Peyer's patch (tissue), 4 donors: ENCODE results near the gene FAM187B.

Source experiments
- POLR2A ChIP-seq, 2 donors: fragments of 450-650 bp; IDR thresholded peaks; one replicate each; pipeline ENCODE4 v1.5.1; 2017; ENCODE audit warnings: antibody characterized with exemption in 2 of 2, mild to moderate bottlenecking in 2 of 2, moderate library complexity in 2 of 2
- TF ChIP-seq, protein P1 (sequence below), 6 experiments: fragments of 450-650 bp in 4 of 6; fragments of 200-600 bp in 2 of 6; sonication (generic) in 1 of 6; IDR thresholded peaks; one replicate each; pipeline ENCODE4 v1.5.1; 2017 to 2019; ENCODE audit warnings: antibody characterized with exemption in 6 of 6, mild to moderate bottlenecking in 3 of 6, moderate library complexity in 1 of 6

DNA sequence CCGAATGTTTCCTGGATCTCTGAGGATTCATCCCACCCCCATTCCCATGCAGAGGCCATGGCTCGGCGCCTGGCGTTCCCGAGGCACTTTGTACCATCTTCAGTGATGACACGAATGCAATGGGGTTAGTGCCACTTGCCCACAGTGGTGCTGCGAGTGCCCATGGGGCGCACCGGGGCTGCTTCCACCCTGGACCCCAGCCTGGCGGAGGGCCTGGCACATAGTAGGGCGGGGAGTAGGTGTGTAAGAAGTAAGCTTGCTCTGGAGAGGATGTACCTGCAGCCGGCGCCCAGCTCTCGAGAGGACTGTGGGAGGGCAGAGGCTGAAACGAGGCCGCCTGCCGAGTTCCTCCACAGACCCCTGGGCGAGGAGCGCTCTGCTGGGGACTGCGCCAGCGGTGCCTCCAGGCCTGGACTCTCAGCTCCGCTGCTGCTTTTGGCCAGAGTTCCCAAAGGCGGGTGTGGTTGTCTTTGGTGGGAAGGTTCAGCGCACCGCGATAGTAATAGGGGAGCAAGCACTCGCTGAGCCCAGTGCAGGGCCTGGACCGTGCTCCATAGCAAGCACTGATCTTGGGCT is 48.3 kb upstream of the FAM187B start:
- TF ChIP-seq, protein P1, sequence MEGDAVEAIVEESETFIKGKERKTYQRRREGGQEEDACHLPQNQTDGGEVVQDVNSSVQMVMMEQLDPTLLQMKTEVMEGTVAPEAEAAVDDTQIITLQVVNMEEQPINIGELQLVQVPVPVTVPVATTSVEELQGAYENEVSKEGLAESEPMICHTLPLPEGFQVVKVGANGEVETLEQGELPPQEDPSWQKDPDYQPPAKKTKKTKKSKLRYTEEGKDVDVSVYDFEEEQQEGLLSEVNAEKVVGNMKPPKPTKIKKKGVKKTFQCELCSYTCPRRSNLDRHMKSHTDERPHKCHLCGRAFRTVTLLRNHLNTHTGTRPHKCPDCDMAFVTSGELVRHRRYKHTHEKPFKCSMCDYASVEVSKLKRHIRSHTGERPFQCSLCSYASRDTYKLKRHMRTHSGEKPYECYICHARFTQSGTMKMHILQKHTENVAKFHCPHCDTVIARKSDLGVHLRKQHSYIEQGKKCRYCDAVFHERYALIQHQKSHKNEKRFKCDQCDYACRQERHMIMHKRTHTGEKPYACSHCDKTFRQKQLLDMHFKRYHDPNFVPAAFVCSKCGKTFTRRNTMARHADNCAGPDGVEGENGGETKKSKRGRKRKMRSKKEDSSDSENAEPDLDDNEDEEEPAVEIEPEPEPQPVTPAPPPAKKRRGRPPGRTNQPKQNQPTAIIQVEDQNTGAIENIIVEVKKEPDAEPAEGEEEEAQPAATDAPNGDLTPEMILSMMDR (IDR thresholded peaks at IDR 0.05): no peak
- TF ChIP-seq POLR2A (IDR thresholded peaks at IDR 0.05): no peak
